Stomach (tissue), 4 donors: Measurements from ENCODE around the gene CDC14A.

Source experiments
- EP300 ChIP-seq: sonication (generic); formaldehyde crosslinking; IDR thresholded peaks from one replicate; pipeline ENCODE4 v1.6.1; 2017; ENCODE audit warnings: antibody characterized with exemption
- POLR2A ChIP-seq, 4 donors: fragments of 450-650 bp; IDR thresholded peaks; one replicate each; pipeline ENCODE4 v1.6.1; 2016; ENCODE audit warnings: antibody characterized with exemption in 4 of 4, control low read depth in 2 of 4, mild to moderate bottlenecking in 1 of 4, moderate library complexity in 1 of 4
- TF ChIP-seq, protein P1 (sequence below), 7 experiments: fragments of 450-650 bp in 4 of 7; fragments of 200-600 bp in 3 of 7; sonication (generic) in 3 of 7; IDR thresholded peaks; one replicate each; pipeline ENCODE4 v1.5.1; 2016 to 2019; ENCODE audit warnings: antibody characterized with exemption in 7 of 7, control low read depth in 2 of 7, mild to moderate bottlenecking in 1 of 7

DNA sequence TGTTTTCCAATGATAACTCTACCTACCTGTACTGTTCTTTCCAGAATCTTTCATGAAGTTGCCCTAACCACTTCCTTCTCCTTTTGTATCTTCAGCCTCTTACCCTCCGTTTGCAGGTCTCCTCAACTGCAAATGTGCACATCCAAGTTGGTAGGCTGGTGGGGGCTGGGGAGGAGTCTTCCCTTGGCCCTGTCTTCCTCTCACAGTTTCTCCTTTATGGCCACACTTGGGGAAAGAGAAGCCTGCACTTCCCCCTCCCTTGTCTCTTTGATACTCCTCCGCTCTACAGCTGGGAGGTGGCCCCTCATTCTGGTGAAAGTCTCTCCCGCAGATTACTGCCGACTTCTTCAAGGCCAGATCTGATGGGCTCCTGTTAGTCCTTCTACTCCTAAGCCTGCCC, 158.8 kb downstream of the CDC14A start:
- TF ChIP-seq, protein P1, sequence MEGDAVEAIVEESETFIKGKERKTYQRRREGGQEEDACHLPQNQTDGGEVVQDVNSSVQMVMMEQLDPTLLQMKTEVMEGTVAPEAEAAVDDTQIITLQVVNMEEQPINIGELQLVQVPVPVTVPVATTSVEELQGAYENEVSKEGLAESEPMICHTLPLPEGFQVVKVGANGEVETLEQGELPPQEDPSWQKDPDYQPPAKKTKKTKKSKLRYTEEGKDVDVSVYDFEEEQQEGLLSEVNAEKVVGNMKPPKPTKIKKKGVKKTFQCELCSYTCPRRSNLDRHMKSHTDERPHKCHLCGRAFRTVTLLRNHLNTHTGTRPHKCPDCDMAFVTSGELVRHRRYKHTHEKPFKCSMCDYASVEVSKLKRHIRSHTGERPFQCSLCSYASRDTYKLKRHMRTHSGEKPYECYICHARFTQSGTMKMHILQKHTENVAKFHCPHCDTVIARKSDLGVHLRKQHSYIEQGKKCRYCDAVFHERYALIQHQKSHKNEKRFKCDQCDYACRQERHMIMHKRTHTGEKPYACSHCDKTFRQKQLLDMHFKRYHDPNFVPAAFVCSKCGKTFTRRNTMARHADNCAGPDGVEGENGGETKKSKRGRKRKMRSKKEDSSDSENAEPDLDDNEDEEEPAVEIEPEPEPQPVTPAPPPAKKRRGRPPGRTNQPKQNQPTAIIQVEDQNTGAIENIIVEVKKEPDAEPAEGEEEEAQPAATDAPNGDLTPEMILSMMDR (IDR thresholded peaks at IDR 0.05), result no peak
- no peak for TF ChIP-seq POLR2A (IDR thresholded peaks at IDR 0.05)
- no peak for TF ChIP-seq EP300
